ENCODE measurements around the gene MRPL43.
"Not testable (repeated sequence)": the region's sequence is repeated elsewhere in the genome, so short reads cannot be mapped to it uniquely, and the experiment has no call there.

The MRPL43 gene

DNA sequence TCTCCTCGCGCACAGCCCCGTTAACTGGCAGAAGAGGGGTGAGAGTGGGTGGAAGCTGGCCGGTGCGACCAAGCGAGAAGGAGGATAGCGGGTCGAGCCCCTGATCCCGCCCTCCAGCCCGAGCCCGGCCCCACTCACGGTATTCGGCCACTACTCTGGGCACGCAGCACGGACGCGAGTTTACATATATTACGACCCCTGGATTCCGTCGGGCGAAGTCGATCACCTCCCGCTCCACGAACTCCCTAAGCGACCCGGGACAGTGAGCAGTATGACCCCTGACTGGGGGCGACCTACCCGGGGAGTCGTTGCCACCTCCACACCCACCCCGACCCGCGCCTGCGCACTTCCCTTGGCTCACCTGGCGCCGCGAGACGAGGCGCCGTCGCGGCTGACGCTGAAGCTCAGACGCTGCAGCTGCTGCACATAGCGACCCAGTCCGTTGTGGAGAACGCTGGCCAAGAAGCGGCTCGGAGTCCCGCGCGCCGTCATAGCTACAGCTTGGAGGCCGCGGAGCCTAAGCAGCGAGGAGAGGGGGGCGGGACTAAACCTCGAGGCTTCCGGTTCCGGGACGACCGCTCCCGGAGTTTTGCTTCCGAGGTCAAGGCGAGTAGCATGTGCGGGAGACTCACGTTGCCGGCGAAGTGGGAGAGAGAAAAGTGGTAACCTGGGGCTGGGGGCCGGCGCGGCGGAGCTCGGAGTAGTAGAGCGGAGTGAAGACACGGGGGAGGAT lies at the start of gene MRPL43, which contains the start of gene TWNK:
TSS of gene MRPL43 (minus strand) at position 546 of the 733 bp plus-strand sequence. CDS start at position 492, 54 bp downstream.
TSS of gene TWNK (plus strand) at position 592 of the 733 bp plus-strand sequence. CDS start 668 bp downstream, outside the sequence.
- DNase-seq (ENCODE audit: low read depth): peak; percentile 62

GRCh38 chr10:101036726-101037125 lies 49.4 kb upstream of the MRPL43 start:
- DNase-seq (ENCODE audit: low read depth): no peak

DNA sequence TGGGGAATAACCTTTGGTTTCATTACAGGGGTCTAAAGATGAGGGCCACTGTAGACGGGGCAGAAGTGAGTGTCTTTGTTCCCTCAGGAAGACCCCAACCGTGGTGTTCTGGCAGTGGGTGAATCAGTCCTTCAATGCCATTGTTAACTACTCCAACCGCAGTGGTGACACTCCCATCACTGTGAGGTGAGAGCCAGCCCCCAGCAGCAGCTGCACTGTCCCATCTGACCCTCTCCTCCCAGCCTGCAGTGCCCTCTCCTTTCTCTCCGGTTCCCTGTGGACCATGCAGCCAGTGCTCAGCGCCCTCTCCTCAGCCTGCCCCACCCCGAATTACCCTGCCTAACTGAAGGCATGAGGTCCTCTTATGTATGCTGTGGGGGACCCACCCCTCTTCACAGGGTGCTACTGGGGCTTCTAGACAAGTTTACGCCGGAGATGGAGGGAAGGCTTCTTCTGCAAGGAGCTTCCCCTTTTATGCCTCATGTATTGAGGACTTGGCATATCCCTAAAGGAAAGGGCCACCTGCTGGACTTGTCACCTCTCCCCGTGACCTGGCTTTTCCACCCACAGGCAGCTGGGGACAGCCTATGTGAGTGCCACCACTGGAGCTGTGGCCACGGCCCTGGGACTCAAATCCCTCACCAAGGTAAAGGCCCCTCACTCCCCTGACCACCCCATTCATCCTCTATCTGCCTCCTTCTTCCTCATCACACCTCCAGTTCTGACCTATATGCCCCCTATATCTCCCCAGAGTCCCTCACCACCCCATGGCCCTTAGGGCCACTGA lies 48.8 kb upstream of the MRPL43 start:
- no peak for DNase-seq (ENCODE audit: low read depth)

DNA sequence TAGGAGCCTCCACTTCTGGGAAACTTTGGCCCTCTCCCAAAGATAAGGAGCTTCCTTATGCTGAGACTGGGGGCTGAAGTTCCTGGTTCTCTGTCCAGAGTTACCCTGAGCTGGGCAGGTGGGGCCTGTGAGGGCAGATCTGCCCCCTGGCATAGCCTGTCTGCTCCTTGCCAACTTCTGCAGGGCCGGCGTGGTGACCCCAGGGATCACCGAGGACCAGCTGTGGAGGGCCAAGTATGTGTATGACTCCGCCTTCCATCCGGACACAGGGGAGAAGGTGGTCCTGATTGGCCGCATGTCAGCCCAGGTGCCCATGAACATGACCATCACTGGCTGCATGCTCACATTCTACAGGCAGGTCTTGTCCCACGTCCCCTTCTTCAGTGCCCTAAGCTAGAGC lies 48.0 kb upstream of the MRPL43 start:
- DNase-seq (ENCODE audit: low read depth): no peak

DNA sequence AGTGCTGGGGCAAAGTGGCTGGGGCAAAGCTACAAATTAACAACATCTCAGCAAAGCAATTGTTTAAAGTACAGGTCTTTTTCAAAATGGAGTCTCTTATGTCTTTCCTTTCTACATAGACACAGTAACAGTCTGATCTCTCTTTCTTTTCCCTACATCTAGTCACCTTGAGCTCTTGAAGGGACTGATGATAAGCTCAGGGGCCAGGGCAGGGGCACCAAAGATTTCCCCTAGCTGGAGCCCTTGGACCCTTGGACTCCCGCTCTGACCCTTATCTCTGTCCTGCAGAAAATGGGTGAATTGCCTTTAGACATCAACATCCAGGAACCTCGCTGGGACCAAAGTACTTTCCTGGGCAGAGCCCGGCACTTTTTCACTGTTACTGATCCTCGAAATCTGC lies 47.1 kb upstream of the MRPL43 start:
- DNase-seq (ENCODE audit: low read depth): not testable (repeated sequence)

DNA sequence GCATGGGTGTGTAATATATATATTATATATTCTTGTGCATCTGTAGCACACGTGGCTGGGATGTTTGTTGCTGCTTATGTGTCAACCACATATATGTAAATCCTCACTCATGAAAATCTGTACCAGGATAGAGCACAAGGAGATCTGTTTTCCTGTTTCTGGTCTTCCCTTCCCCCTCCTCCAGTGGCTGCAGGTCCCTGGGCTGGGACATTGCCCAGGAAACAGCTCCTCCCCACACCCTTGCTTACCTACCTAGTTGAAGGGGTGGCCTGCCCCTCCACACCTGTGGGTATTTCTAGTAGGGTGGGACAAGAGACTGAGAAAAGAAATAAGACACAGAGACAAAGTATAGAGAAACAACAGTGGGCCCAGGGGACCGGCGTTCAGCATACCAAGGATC lies 46.0 kb upstream of the MRPL43 start:
- DNase-seq (ENCODE audit: low read depth): no peak

GRCh38 chr10:101032637-101033224 lies 45.4 kb upstream of the MRPL43 start:
- peak; percentile 34 for DNase-seq (ENCODE audit: low read depth)

DNA sequence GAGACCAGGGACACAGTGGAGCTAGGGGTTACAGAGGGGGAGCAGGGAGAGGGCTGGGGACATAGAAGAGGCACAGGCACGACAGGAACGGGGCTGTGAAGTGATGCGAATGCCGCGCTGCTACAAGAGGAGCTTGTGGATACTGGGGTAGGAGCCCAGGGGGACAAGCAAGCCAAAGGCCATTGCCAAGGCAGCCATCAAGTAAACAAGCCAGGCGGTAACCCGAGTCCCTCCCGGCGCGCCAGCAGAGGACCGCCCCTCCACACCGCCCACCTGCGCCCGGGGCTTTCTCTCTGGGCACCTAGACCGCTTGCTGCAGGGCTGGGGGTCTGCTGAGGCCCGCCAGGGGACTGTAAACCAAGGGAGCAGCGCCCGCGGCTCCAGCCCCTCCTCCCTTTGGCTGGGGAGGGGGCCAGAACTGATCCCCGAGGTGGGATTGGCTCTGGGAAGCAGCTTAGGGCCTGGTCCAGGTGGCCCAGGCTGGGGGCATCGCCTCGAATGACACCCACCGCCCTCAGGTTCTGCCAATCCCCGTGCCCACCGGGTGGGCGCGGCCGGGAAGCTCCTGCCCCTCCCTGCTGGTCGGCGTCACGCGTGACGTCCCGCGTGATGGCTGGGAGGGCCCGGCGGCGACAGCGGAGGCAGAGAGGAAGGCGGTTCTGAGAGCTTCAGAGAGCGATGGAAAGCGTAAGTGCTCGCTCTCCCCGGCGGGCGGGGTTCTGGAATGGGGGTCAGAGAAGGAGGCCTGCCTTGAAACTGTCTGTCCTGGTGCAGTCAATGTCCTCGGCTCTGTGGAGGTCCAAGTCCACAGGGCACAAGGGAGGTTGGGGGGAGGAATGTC lies 44.7 kb upstream of the MRPL43 start:
- peak; percentile 56 for DNase-seq (ENCODE audit: low read depth)

- DNase-seq (ENCODE audit: low read depth): peak; percentile 94
Observed at GRCh38 chr10:101031128-101031795, 44.0 kb upstream of the MRPL43 start, which contains the start of the genes PDZD7 and SFXN3. TSS of gene PDZD7 (minus strand) at chr10:101031129. CDS start at chr10:101030219, 910 bp downstream. TSS of gene SFXN3 (plus strand) at chr10:101031234. CDS start at chr10:101034695, 3,461 bp downstream.

DNA sequence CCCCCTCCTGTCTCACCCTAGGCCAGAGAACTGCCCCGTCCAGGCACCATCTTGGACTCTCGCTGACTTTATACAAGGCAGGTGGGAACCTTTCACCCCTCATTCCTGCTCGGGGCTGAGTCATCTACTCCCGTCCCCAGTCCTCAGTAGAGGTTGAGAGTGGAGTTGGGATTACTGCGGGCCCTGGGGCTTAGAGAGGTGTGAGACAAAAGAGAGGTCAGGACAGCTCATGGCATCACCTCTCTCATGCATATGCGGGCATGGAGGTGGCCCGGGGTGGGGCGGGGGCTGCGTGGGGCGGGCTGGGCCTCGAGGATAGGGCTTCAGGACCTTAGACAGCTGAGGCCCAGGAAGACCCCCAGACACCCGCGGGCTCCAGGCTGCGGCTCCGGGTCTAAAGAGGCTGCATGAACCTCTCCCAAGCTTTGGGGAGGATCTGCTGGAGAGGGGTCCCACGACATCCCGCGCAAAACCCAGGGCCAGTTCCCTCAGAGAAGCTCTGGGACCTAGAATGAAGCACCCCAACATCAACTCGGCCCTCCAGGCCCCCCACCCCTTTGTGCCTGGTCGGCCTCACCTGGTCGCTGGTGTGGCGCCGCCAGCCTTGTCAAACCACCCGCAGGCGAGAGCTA lies 43.3 kb upstream of the MRPL43 start:
- DNase-seq (ENCODE audit: low read depth): no peak

DNA sequence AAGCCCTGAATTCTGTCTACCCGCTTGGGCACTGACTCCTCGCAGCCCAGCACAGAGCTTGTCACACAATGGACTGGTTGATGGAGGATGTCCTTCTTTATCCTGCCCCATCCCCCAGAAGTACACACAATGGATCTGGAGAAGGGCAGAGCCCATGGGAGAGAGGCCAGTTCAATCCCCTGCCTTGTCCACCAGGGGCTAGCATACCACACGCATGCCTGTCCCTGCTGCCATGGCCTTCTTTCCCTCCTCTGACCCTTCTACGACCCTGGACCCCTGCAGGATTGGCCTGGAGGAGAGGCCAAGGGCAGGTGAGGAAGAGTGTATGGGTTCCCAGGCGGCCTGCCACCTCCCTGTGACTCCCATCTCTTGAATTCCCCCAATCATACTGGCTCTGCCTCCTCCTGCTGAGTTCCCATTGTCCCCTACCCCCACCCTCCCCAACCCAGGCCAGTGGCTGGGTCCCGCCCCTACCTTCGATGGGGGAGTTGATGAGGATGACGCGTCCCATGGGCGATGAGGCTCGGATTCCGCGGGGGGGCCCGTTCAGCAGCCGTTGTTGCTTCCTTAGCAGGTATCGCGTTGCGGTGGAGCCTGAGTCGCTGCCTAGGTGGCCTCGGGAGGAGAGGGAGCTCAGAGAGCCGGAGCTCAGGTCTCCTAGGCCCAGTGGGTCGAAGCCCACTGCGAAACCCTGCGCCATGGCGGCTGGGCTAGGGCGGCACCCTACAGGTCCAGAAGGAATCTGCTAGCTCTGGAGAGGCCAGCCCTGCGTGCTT lies 42.4 kb upstream of the MRPL43 start:
- DNase-seq (ENCODE audit: low read depth): no peak

DNA sequence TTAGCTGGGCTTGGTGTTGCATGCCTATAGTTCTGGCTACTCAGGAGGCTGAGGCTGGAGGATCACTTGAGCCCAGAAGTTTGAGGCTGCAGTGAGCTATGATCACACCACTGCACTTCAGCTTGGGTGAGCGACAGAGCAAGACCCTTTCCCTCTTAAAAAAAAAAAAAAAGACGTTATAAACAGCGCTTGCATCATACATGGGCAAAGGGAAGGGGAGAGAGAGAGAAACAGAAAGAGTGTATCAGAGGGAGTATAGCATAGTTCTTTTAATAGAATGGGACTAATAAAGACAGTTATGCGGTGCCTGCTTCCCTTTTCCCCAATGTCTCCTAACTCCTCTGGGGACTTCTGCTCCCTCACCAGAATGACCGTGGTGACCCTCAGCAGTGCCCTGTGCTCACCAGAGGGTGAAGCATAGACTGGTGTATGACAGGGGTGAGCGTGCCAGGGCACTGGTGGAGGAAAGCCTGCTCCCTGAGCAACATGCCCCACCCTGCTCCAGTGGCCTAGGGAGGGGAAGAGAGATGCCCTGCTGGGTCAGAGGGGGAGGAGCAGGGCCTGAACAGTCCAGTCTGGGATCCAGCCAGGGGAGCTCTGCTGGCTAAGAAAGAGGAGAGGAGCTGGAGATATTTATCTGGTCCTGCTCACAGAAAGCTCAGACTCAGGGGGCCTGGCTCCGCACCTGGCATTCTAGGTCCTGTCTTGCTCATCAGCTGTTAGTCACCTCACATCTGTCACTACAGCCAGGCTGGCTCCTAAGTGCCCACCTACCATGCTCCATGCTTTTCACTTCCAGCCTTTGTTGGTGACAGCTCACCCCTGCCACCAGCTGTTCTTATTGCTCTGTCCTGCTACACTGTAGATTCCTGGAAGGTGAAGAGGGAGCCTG lies 41.4 kb upstream of the MRPL43 start:
- DNase-seq (ENCODE audit: low read depth): no peak

DNA sequence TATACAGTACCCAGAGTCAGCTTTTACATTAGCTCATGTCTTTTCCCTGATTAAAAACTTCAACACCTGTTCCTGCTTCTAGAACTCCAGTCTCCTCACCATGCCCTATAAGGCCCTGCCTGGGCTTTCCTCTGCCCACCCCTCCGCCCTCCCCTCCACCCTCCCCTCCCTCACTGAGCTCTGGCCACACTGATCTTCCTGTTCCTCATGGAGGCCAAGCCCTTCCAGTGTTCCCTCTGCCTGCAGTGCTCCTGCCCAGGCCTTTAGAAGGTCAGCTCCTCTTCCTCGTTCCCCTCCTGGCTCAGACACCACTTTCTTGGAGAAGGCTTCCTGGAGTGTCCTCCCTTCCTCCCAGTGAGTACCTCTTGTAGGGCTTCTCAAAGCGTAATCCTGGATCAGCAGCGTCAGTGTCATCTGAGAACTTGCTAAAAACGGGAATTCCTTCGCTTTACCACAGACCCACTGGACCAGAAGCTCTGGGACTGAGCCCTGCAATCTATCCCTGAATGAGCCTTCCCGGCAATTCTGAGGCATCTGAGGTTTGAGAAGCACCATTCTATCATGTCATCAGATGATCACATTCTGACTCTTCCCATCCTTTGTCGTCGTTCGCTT lies 39.9 kb upstream of the MRPL43 start:
- no peak for DNase-seq (ENCODE audit: low read depth)

- DNase-seq (ENCODE audit: low read depth): no peak
Observed at GRCh38 chr10:101022967-101023705, 35.8 kb upstream of the MRPL43 start.

DNA sequence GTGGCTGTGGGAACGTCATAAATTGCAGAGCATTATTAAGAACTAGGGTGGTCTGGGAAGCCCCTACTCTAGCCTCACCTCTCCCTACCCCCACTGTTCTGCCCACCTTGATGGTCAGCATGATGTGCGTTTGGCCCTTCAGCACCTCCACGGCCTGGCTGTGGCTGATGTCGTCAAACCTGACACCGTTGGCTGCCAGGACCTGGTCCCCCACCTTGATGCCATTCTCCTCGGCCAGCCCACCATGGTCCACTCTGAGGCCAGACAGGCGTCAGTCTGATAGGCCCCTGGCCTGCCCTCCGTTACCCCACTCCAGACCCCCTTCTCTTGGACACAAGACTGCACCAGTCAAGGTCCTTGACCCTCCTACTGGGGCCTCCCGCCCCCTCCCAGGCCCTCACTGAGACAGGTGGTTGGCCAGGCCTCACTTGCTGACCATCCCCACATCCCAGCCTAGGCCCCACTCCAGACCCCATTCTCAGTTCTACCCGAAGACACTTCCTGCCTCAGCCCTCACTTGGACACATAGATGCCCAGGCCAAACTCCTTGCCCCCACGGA lies 34.5 kb upstream of the MRPL43 start:
- DNase-seq (ENCODE audit: low read depth): no peak

DNA sequence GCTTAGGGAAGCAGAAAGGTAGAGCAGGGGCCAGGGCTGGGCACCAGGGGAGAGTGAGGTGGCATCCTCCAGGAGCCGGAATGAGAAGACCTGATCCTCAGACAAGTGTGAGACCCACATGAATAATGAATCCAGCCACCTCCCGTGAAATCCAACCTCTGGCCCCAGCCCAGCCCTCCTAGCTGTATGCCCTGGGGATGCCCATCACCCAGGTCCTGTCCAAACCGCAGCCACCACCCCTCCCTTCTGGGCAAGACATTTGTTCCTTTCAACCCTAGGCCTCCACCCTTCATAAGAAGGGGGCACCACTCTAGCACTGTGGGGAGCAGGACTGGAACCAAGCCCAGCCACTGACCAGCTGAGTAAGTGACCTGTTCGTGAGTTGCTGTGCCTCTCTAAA lies 33.9 kb upstream of the MRPL43 start:
- no peak for DNase-seq (ENCODE audit: low read depth)

- no peak for DNase-seq (ENCODE audit: low read depth)
Observed at GRCh38 chr10:101020427-101021075, 33.3 kb upstream of the MRPL43 start.

All from stimulated activated CD8-positive, alpha-beta memory T cell treated with anti-CD3 and anti-CD28 coated beads, Interleukin-15, amount 100 ng/mL, for 1 hour (primary cell).